Measurements from ENCODE around the gene TBC1D3B.

- no peak for TF ChIP-seq SP1 (IDR thresholded peaks at IDR 0.05; ENCODE audit: low read depth)
- TF ChIP-seq POLR2A (IDR thresholded peaks at IDR 0.05; ENCODE audit: borderline replicate concordance, extremely low read depth, insufficient read depth, insufficient read length) = no peak
- TF ChIP-seq CTCF (IDR thresholded peaks at IDR 0.05 in 2 of 3, conservative IDR thresholded peaks at IDR 0.05 in 1 of 3; ENCODE audit: borderline replicate concordance in 1 of 3, insufficient read depth in 1 of 3, low read depth in 2 of 3, low read length in 2 of 3) = no peak
- TF ChIP-seq POLR2AphosphoS5 (IDR thresholded peaks at IDR 0.05; ENCODE audit: low read depth, low read length) = no peak
- TF ChIP-seq ELF1 (IDR thresholded peaks at IDR 0.05; ENCODE audit: borderline replicate concordance, low read depth) = no peak
- no peak for TF ChIP-seq CEBPB (IDR thresholded peaks at IDR 0.05; ENCODE audit: low read depth)
- no peak for TF ChIP-seq SRF (IDR thresholded peaks at IDR 0.05; ENCODE audit: low read depth)
- no peak for TF ChIP-seq JUND (IDR thresholded peaks at IDR 0.05)
- TF ChIP-seq ZBTB33 (IDR thresholded peaks at IDR 0.05; ENCODE audit: extremely low read depth, insufficient replicate concordance, low read length) = no peak
- no peak for TF ChIP-seq ZNF274 (IDR thresholded peaks at IDR 0.05; ENCODE audit: low read depth, low read length)
- TF ChIP-seq SIN3A (IDR thresholded peaks at IDR 0.05; ENCODE audit: low read depth) = no peak
- no peak for TF ChIP-seq MAX (IDR thresholded peaks at IDR 0.05)
- no peak for TF ChIP-seq TCF7L2 (IDR thresholded peaks at IDR 0.05; ENCODE audit: borderline replicate concordance, extremely low read depth, insufficient read depth, insufficient read length)
- TF ChIP-seq EZH2 (IDR thresholded peaks at IDR 0.05) = no peak
Measured at GRCh38 chr17:36130346-36130745, 46.1 kb downstream of the TBC1D3B start.
